OCI-LY7 (cell line): ENCODE results near the gene PTPRCAP.

Source experiments
- CTCF ChIP-seq: fragments of 200-600 bp; sonication (generic); conservative IDR thresholded peaks from 2 replicates; pipeline ENCODE4 v1.5.1; 2014; ENCODE audit warnings: mild to moderate bottlenecking, antibody characterized with exemption, low read length, moderate library complexity, mixed read lengths
- EZH2phosphoT487 ChIP-seq: fragments of 200-600 bp; sonication (generic); IDR thresholded peaks from 2 replicates; pipeline ENCODE4 v1.6.1; 2018; ENCODE audit warnings: low read depth, borderline replicate concordance, mild to moderate bottlenecking, mixed run types, antibody characterized with exemption, low read length, moderate library complexity, mixed read lengths

- TF ChIP-seq CTCF (no peak), EZH2phosphoT487 (no peak)
Observed at GRCh38 chr11:67435031-67435726, 2.3 kb downstream of the PTPRCAP start.
